HepG2 (cell line): ENCODE results near the gene C14orf93. TPM values are rescaled to one million over a fixed set of nuclear protein-coding genes. Genes with fewer than 3 reads are reported as not detected.

Experiments
- ARHGAP35 ChIP-seq: sonication (generic); formaldehyde crosslinking; IDR thresholded peaks from 2 replicates; pipeline ENCODE4 v1.9.0; 2022; ENCODE audit warnings: mild to moderate bottlenecking, inconsistent platforms, moderate library complexity, missing genetic modification reagents, borderline replicate concordance
- GTF2F1 ChIP-seq: fragments of 150-350 bp; IDR thresholded peaks from 2 replicates; pipeline ENCODE4 v1.6.1; 2014; ENCODE audit warnings: low read length
- HBP1 ChIP-seq: IDR thresholded peaks from 2 replicates; pipeline ENCODE4 v1.6.1; 2016; ENCODE audit warnings: low read depth, control low read depth
- NFE2L1 ChIP-seq: sonication (generic); formaldehyde crosslinking; IDR thresholded peaks from 2 replicates; pipeline ENCODE4 v1.4.0; 2020; ENCODE audit warnings: missing genetic modification reagents, mild to moderate bottlenecking, borderline replicate concordance
- RAD21 ChIP-seq: fragments of 450-650 bp; formaldehyde crosslinking; IDR thresholded peaks from 2 replicates; pipeline ENCODE4 v1.5.0; 2020; ENCODE audit warnings: mild to moderate bottlenecking
- RFXANK ChIP-seq: IDR thresholded peaks from 2 replicates; pipeline ENCODE4 v1.6.1; 2016
- SIX4 ChIP-seq: sonication (generic); formaldehyde crosslinking; IDR thresholded peaks from 2 replicates; pipeline ENCODE4 v1.4.0; 2020; ENCODE audit warnings: missing genetic modification reagents
- SSRP1 ChIP-seq: IDR thresholded peaks from 2 replicates; pipeline ENCODE4 v1.6.1; 2016; ENCODE audit warnings: control low read depth
- TFE3 ChIP-seq: IDR thresholded peaks from 2 replicates; pipeline ENCODE4 v1.6.1; 2016
- THRA ChIP-seq: sonication (generic); formaldehyde crosslinking; IDR thresholded peaks from 2 replicates; pipeline ENCODE4 v1.4.0; 2020; ENCODE audit warnings: missing genetic modification reagents, borderline replicate concordance
- TRAFD1 ChIP-seq: sonication (generic); formaldehyde crosslinking; IDR thresholded peaks from 2 replicates; pipeline ENCODE4 v1.5.1; 2020; ENCODE audit warnings: missing genetic modification reagents, mild to moderate bottlenecking, borderline replicate concordance
- ZFP1 ChIP-seq: IDR thresholded peaks from 2 replicates; pipeline ENCODE4 v1.6.1; 2016
- ZNF101 ChIP-seq: sonication (generic); formaldehyde crosslinking; IDR thresholded peaks from 2 replicates; pipeline ENCODE4 v1.4.0; 2020; ENCODE audit warnings: mild to moderate bottlenecking, low read depth, missing genetic modification reagents, borderline replicate concordance
- ZNF180 ChIP-seq: sonication (generic); formaldehyde crosslinking; IDR thresholded peaks from 2 replicates; pipeline ENCODE4 v1.4.0; 2020; ENCODE audit warnings: low read depth, missing genetic modification reagents, borderline replicate concordance
- ZNF253 ChIP-seq: sonication (generic); formaldehyde crosslinking; IDR thresholded peaks from 2 replicates; pipeline ENCODE4 v1.8.0; 2022; ENCODE audit warnings: mild to moderate bottlenecking, missing genetic modification reagents, borderline replicate concordance
- ZNF383 ChIP-seq: sonication (generic); formaldehyde crosslinking; IDR thresholded peaks from 2 replicates; pipeline ENCODE4 v1.4.0; 2020; ENCODE audit warnings: missing genetic modification reagents, mild to moderate bottlenecking, borderline replicate concordance
- ZNF644 ChIP-seq: IDR thresholded peaks from 2 replicates; pipeline ENCODE4 v1.6.1; 2016; ENCODE audit warnings: low read depth
- ZNF841 ChIP-seq: sonication (generic); formaldehyde crosslinking; IDR thresholded peaks from 2 replicates; pipeline ENCODE4 v1.8.1; 2023; ENCODE audit warnings: missing genetic modification reagents, borderline replicate concordance
- ZUFSP ChIP-seq: sonication (generic); formaldehyde crosslinking; IDR thresholded peaks from 2 replicates; pipeline ENCODE4 v1.9.0; 2021; ENCODE audit warnings: missing genetic modification reagents, mild to moderate bottlenecking, borderline replicate concordance
- polyA plus RNA-seq, 8 experiments: library from polyadenylated mRNA; depleted of rRNA in 3 of 8; stranded (reverse) in 7 of 8; unstranded in 1 of 8; fragments of >200 nt; fragmentation: Illumina TruSeq in 4 of 8; extraction: Trizol in 4 of 8; gene quantifications; 2 replicates each; pipeline versions ENCODE4 v1.2.1 to v1.2.3, GENCODE V29; 2011 to 2016; ENCODE audit warnings: low read depth in 4 of 8, missing spikeins in 1 of 8, mixed read lengths in 1 of 8; ENCODE audit not compliant: insufficient read depth in 1 of 8
- total RNA-seq, 5 experiments: library from RNA; depleted of rRNA; stranded (reverse); fragments of >200 nt; fragmentation: Illumina TruSeq; extraction: Trizol; gene quantifications; 2 replicates each; pipeline ENCODE4 v1.2.3, GENCODE V29; 2016; ENCODE audit warnings: low read depth in 1 of 5

Gene C14orf93
- total and polyA plus RNA-seq, 2 of the 13 experiments (the other 11 are each of a cell fraction or from before 2014, with no cell fraction given) = 11.4 to 22.5 TPM

- no peak for TF ChIP-seq ZNF180 (CRISPR knock-in tag)
- TF ChIP-seq SIX4 (CRISPR knock-in tag) = peak; percentile 91
- peak; percentile 18; the same call in 1 of the 2 replicates for TF ChIP-seq TRAFD1
- peak; percentile 33; the same call in 1 of the 2 replicates for TF ChIP-seq SSRP1
- TF ChIP-seq ZFP1 (CRISPR knock-in tag) = no peak
- no peak; the same call in 1 of the 2 replicates for TF ChIP-seq ZNF101
- TF ChIP-seq RAD21 = peak; percentile 17
- no peak for TF ChIP-seq ZUFSP (CRISPR knock-in tag)
- TF ChIP-seq HBP1 (CRISPR knock-in tag) = peak; percentile 86; the same call in 1 of the 2 replicates
- peak; percentile 4; the same call in 1 of the 2 replicates for TF ChIP-seq ARHGAP35 (CRISPR knock-in tag)
- TF ChIP-seq NFE2L1 (CRISPR knock-in tag) = peak; percentile 90; the same call in 1 of the 2 replicates
- TF ChIP-seq ZNF253 (CRISPR knock-in tag) = no peak
- TF ChIP-seq GTF2F1 = no peak
- peak; percentile 85 for TF ChIP-seq RFXANK (CRISPR knock-in tag)
- peak; percentile 73 for TF ChIP-seq ZNF644 (CRISPR knock-in tag)
- no peak for TF ChIP-seq ZNF841 (CRISPR knock-in tag)
- TF ChIP-seq THRA (CRISPR knock-in tag) = peak; percentile 99
- peak; percentile 86 for TF ChIP-seq TFE3
- peak; percentile 93 for TF ChIP-seq ZNF383 (CRISPR knock-in tag)
Measured at GRCh38 chr14:22977684-22978486, 32.1 kb downstream of the C14orf93 start (continued).
